ENCODE measurements around the gene GRM5.
A peak's percentile ranks its signal among the peaks of the same experiment; 100 is the strongest.
"Not testable (repeated sequence)": the region's sequence is repeated elsewhere in the genome, so short reads cannot be mapped to it uniquely, and the experiment has no call there.

GRM5 gene

DNA sequence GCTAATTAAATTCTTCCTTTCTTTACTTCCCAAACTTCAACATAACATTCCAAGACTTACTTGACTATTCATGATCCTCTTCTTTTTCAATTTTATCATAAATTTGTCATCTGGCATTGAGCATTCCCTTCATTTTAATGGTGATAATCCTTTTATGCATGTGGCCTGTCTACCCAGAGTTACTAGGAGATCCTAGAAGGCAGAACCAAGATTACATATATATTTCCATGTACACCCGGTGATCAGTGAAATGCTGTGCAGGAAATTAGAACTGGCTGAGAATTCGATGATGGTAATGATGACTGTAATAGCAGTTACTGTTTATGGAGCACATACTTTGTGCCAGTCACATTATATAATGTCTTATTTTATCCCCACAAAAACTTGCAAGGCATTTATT is 104.2 kb downstream of the GRM5 start:
- not testable (repeated sequence) for DNase-seq

DNA sequence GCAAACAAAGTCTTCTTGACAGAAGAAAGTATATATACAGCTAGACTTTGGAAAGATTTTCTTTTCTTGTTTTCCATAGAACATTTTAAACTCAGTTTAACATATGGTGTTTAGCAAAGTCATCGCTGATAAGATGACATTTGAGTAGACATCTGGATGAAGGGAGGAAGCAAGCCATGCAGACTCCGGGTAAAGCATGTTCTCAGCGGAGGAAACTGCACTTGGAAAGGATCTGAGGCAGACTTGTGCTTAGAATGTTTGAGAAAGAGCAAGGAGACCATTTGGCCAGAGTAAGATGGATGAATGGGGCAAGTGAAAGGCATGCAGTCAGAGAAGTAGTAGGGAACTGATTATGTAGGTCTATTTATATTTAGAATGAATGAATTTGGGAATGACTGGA is 105.9 kb downstream of the GRM5 start:
- not testable (repeated sequence) for DNase-seq

DNA sequence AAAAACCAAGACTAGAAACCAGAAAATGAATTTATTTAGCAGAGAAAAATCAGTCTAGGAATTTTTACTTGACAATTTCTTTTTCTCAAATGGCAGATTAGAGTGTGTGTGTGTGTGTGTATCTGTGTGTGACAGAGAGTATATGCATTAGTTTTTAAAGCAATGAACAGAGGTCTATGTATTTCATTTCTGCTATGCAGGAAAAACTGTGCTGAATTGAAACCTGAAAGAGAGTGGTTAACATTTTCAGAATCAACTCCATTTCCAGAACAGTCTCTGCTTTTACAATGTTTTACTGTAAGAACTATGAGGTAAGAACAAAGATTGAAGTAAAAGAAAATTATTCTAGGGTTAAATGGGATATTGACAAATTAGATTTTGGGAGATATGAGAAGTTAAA is 114.8 kb downstream of the GRM5 start:
- DNase-seq, result no peak

DNA sequence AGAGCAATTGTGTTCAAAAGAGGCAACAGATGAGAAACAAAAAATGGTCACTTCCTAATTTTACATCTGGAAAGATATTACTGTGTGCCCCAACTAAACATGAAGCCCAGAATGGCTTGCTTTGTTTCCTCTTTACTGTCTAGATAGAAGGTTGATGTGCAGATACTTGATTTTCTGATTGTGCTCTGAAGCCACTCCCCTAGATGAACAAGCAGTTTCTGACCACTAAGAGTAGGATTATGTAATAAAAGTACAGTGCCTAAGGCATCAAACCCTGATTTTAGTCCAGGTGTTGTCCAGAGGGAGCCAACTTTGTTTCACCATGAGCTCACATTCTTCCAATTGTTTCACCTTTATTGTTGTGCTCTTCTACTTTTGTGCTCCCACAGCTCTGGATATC is 116.9 kb downstream of the GRM5 start:
- not testable (repeated sequence) for DNase-seq

DNA sequence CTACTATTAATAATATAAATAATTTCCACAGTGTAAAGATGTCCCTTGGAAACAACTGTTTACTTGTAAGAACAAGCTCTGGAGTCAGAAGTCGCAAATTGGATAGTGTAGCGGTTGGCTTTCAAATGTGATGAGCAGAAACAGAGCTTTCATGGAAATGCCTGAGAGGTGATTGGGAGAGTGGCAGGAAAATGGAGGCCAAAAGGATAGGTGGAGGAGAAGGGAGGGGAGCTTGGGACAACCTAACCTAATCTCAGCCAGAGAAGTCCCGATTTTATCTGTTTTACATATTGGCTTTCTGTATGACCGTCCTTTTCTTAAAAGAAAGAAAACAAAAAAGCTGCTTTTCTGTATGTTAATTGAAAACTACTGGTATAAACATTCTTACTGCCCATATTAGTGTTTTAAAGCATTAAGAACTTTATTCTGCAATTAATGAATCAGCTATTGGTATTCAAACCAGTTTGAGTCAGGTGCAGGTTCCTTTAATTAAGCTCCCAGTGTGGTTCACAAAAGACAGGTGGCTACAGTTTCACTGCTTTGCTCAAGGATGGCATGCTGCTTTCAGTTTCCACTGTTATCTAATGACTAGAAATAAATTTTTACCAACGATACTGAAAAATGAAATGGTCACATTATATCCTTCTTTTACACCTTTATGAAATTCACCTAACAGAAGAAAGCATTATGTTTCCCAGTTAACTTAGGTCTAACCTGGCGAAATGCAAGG is 117.8 kb downstream of the GRM5 start:
- DNase-seq, result not testable (repeated sequence)

DNA sequence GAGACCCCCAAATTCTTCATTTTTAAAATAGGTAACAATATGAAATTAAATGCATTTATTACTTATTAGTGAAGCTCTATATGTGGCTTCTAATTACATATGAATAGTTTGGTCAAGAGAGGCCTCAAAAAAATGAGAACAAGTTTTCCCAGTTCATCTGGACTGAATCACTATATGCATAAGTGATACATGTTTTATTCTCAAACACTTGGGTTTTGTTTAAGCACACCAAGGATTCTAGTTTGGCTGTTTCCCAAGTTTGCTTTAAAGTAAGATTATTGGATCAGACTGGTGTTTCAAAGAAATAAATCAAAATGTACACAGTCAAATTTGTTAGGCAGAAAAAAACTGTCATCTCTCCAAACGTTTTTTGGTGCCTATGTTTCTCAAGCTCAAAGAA is 136.1 kb downstream of the GRM5 start:
- not testable (repeated sequence) for DNase-seq

DNA sequence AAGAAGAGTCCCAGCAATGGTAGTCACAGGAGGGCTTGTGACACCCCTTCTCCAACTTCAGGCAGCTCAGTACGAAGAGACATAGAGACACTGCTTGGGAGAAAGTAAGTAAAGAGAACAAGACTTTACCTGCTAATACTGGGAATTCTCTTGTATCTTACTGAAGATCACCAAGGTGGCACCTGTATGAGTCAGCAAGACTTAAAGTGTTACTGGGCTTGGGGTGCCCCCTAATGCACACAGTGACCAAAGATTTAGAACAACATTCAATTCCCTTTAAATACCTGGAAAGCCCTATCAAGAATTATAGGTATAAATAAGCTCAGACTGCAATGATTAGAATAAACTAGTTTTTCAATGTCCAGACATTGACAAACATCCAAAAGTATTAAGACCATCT is 148.7 kb downstream of the GRM5 start:
- not testable (repeated sequence) for DNase-seq

DNA sequence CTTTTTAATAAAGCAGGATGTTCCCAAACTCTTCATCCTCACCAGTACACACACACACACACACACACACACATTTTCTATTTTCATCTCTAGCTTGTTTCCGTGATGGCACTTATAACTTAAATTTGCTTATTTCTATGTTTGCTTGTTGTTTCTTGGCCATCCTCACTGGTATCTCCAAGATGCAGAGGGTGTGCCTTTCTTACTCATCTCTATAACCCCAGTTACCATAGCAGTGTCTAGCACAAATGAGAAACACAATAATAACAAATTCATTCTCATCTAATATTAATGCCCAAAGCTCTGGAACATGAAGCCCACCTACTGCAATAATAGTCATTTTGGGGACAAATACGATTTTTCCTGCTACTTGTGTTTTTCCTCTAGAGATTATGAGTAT is 156.3 kb downstream of the GRM5 start:
- DNase-seq, result no peak

DNA sequence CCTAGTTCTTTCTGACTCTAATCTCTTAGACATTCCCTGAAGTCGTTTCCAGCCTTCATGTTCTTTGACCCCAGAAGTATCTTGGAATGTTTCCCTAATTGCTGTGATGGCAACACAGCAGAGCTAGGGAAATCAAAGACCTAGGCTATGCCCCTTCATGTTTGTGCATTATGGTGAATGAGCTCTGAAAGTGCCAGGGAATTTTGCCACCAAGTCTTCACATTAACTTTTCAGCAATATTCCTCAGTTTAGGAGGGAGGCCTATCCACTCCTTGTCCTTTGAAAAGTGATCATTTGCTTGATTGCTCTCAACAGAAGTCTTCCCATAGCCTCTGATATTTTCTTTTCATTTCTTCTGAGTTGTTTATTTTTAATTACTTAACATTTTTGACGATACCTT is 164.3 kb downstream of the GRM5 start:
- not testable (repeated sequence) for DNase-seq

DNA sequence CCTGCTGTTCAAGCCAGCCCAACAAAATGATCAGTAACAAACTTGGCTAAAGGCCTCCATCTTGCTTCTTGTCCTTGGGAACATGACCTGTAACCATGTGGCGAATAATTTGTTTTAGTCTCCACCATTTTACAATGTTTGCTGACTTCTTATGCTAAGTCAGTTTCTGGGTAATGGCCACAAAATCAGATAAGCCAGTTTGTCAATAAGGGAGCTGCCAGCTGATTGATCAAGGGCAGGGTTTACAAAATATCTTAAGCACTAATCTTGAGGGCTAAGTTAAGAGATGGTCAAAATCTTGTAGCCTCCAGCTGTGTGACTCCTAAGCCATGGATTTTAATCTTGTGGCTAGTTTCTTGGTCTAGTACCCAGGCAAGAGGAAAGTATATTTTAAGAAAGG is 176.9 kb downstream of the GRM5 start:
- not testable (repeated sequence) for DNase-seq

DNA sequence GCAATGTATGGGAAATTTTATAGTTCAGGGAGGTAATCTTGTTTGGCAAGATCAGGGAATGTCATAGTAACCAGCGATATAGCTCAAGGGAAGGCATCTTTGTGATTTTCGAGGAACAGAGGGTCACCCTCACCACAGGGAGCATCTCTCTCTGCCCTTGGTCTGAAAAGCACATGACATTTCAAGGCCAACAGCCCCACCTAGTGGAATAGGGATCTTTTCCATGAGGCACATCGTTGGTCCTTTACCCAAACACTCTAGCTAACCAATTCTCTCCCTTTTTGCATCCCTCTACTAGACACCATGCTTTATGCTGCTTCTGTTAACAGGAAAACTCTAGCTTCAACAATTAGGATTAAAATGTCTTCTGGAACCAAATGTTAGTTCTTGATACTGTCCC is 179.0 kb downstream of the GRM5 start:
- DNase-seq, result peak; percentile 3

DNA sequence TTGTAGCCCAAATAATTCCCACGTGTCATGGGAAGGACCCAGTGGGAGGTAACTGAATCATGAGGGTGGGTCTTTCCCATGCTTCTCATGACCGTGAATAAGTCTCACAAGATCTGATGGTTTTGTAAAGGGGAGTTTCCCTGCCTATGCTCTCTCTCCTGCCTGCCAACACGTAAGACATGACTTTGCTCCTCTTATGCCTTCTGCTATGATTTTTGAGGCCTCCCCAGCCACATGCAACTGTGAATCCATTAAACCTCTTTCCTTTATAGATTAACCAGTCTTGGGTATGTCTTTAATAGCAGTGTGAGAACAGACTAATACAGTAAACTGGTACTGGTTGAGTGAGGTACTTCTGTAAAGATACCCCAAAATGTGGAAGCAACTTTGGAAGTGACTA is 183.0 kb downstream of the GRM5 start:
- not testable (repeated sequence) for DNase-seq

DNA sequence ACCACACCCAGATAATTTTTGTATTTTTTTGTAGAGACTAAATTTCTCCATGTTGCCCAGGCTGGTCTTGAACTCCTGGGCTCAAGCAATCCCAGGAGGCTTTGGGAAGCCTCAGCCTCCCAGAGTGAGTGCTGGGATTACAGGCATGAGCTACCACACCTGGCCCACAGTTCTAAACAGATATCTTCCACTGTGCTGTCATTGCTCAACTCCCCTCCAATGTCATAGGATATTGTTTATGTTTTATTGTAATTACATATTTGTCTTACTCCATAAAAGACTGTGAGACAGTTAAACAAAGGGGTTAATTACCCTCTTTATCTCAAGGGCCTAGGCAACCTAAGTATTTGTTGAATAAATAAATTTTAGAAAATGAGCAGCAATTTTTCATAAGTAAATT is 204.2 kb downstream of the GRM5 start:
- no peak for DNase-seq

DNA sequence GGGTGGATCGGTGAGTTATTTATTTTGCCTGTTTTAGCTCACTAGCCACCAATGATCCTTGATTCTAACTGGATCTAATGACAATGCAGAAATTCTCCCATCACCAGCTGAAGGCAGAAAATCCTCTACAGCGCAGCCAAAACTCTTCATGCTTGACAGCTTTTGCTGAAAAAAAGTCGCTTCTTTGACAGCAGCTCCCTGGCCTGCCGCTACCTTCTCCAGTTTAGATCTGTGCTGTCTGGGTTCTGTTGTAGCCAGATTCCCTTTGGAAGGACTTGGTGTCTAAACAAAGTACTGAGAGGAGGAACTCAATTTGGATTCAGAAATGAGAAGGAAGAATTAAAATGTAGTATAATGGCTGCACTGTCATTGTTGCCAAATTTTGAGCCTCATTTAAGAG is 205.4 kb downstream of the GRM5 start:
- DNase-seq, result not testable (repeated sequence)

DNA sequence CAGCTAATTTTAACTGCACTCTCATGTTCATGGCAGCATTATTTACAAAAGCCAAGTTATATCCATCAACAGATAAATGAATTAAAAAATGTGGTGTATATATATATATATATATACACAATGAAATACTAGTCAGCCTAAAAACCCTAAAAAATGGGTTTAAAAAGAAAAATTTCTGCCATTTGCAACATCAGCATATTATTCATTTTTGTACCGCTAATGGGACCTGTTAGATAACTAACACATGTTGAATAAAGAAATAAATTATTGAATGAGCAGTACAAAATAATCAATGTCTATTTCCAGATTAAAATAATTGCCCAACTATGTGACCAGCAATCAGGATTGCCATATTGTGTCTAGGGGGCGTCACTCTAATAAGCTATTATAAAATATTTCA is 211.8 kb downstream of the GRM5 start:
- DNase-seq, result not testable (repeated sequence)

DNA sequence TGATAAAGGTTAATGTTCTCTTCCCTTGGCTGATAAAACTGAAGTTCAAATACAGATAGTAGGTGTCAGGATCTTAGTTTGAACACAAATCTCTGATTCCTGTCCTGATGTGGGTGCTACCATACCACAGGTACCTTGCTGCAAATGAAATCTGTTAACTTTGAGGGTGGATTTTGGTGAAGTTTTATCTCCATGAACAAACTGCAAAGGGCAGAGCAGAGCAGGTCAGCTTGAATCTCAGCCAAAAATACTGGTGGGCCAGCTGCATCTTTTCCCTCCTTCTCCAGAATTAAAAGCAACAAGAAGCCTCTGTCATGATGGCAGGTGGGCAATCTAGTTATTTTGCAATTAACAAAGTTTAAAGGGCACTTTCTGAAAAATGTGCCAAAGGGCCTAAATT is 214.2 kb downstream of the GRM5 start:
- not testable (repeated sequence) for DNase-seq

DNA sequence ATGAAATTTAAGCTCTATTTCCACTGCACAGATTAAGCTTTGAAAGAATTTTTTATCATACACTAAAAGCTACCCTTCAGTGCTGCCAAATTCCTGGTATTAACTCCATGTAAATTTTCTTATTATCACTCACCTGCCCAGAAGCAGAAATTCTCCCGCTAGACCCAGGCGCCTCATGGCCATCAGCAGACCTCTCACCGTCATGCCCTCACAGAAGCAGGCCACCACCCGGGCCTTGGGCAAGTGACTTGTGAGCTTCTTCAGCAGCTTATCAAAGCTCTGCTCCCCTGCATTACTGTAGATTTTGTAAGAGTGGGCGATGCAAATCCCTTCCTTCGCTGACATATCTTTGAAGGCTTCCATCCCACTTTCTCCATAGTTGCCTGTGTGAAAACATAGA is 216.0 kb downstream of the GRM5 start:
- DNase-seq, result not testable (repeated sequence)

DNA sequence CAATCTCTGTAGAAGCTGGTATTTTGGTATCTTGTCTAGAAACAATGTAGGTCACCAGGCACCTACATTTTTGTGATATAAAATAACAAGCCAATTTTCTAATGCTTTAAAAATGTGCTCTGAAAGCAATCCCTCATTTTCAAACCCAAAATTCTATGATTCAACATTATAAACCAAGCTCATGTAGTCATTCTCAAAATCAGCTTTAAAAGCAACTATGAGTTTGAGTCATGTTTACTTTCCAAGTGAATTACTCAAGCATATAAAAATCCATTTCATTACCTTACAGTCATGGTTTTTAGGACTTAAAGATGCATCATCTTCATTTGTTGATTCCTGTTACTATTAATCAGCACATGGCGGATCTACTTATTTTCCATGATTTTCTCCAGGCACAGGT is 216.4 kb downstream of the GRM5 start:
- DNase-seq, result no peak

DNA sequence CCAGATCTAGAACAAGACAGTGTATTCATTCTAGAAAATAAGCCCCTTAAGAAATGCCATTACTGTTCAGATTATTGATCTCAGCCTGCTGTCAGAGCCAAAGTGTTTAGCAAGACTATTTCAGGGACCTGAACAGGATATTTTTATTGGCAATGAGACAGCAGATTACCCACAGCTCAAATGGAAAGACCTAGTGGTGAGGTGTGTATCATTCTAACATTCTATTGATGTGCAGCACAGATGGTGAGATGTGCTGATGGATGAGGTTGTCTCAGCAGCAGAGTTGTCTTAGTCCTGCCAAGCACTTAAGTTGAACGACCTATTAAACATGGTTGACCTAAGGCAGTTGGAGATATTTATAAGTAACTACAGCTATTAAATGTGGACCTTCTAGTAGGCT is 219.5 kb downstream of the GRM5 start:
- not testable (repeated sequence) for DNase-seq

DNA sequence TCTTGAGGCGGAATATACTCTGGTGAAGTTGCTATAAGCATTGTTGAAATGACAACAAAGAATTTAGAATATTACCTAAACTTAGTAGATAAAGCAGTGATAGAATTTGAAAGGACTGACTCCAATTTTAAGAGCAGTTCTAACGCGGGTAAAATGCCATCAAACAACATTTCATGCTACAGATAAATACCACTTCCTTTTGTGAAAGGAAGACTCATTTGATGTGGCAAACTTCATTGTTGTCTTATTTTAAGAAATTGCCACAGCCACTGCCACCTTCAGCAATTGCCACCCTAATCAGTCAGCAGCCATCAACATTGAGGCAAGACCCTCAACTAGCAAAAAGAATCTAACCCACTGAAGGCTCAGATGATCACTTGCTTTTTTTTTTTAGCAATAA is 220.8 kb downstream of the GRM5 start:
- DNase-seq, result not testable (repeated sequence)

DNA sequence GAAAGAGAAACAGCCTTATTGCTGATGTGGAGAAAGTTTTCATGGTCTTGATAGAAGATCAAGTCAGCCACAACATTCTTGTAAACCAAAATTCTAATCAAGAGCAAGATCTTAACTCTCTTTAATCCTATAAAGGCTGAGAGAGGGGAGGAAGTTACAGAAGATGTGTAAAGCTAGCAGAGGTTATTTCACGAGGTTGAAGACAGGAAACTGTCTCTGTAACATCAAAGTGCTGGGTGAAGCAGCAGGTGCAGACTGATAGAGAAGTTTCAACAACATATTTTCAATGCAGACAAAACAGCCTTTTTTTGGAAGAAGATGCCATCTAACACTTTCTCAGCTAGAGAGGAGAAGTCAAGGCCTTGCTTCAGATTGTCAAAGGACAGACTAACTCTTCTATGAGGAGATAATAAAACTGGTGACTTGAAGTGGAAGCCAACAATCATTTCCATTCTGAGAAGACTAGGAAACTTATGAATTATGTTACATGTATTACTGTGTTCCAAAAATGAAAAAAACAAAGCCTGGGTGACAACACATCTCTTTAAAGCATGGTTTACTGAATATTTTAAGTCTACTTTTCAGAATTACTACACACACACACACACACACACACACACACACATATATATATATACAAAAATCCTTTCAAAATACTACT is 221.9 kb downstream of the GRM5 start:
- not testable (repeated sequence) for DNase-seq

DNA sequence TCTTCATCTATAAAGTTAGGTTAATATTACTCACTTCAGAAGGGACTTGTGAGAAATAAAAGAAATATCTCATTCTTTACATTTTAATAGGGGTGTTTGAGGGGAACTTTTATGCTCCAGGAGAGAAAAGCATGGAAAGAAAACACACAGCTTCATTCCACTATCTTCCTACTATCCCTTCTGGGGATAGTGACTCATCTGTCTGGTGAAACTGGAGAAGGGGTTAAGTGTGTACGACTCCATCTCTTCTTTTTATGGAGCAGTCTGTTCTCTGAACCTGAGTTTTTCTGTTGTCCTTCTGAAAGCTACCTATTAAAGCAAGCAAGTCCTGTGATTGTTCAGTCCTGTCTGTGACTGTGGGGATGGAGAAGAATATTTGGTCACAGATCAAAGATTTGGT is 227.6 kb downstream of the GRM5 start:
- not testable (repeated sequence) for DNase-seq

DNA sequence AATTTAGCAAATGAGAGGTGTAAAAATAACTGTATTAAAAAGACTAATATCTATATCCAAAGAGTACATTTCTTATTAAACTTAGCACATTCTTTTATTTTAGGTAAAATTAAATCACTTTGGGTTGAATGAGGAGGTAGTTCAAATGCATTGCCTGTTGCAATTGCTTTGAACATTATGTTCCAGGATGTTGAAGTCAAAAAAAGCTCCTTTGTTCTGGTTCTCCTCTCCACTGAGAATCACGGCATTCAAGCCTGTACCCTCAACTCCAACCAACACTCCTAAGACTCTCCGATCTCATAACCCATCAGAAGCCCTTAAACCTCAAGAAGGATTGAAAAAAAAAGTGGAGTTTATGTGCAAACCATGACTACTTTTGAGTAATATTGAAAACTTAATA is 230.1 kb downstream of the GRM5 start:
- DNase-seq, result not testable (repeated sequence)

DNA sequence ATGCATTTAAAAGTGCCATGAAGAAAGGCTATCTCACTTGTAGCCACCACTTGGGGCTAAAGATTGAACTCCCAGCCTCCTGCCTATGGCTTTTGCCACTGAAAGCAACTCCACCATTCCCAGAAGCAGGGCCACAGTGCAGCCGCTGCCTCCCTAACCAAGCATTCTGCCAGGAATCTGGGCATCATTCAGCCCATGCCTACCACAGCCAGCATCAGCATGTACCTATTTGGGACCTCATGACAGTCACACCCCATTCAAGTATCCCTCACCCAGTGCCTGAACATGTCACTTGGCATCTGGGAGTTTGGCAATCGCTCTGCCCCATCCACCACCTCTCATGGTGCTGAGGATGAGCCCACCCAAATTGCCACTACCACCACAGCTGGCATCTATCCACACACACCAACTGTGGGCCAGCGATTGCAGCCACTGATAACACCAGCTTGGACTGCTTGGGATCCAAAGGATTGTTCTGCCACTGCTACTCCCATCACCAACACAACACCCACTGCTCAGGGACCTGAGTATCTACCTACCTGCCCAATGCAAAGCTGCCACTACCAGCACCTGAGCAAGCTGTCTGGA is 234.4 kb downstream of the GRM5 start:
- no peak for DNase-seq
